Measurements from ENCODE around the gene CYP2W1.
"Not testable (repeated sequence)": the region's sequence is repeated elsewhere in the genome, so short reads cannot be mapped to it uniquely, and the experiment has no call there.

Gene CYP2W1

DNA sequence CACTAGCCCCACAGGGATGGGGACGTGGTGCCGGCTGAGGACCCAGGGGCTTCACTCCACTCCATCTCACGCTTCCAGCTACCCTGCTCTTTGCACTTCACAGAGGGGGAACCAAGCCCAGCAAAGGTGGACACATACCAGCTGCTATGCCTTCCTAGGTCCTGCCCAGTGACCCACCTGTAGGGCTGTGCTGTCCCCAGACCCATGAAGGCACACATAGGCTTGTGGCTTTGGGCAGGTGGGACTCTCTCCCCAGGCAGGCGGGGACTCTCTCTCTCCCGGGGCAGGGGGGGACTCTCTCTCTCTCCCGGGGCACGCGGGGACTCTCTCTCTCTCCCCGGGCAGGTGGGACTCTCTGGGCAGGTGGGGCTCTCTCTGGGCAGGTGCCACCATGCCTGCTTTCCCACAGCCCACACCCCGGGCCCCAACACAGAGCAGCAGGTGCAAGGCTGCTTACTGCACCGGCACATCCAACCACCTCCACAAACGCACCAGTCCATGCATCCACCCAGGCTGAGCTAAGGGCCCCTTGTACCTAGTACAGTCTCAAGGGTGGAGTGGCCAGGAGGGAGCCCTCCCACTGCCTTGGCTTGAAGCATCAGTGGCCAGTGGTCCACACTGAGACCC lies 47.6 kb downstream of the CYP2W1 start:
- no peak for DNase-seq

DNA sequence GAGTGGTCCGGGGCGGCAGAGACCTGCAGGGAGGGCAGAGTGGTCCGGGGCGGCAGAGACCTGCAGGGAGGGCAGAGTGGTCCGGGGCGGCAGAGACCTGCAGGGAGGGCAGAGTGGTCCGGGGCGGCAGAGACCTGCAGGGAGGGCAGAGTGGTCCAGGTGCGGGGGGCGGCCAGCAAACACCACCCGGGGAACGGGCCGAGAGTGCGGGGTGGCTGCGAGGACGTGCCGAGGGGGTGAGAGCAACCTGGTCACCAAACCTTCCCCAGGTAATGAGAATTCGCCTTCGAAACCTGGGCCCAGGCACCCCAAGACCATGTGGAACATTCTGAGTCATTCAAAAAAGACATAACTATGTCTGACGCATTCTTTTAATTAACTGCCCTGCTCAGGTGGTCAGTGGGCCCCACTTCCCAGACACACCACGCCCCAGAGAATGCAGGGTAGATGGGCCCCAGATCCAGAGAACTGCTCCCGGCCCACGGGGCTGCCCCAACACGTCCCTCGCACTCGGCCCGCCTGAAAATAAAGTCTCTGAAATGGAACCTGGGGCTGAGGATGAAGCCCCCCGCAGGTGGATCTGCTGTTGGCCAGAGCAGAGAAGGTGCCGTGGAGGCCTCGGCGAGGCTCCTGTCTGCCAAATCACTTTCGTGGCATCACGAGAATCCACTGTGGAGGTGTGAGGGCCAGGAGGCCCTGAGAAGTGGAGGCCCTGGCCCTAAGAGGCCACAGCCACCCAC lies 48.9 kb downstream of the CYP2W1 start:
- DNase-seq: no peak

DNA sequence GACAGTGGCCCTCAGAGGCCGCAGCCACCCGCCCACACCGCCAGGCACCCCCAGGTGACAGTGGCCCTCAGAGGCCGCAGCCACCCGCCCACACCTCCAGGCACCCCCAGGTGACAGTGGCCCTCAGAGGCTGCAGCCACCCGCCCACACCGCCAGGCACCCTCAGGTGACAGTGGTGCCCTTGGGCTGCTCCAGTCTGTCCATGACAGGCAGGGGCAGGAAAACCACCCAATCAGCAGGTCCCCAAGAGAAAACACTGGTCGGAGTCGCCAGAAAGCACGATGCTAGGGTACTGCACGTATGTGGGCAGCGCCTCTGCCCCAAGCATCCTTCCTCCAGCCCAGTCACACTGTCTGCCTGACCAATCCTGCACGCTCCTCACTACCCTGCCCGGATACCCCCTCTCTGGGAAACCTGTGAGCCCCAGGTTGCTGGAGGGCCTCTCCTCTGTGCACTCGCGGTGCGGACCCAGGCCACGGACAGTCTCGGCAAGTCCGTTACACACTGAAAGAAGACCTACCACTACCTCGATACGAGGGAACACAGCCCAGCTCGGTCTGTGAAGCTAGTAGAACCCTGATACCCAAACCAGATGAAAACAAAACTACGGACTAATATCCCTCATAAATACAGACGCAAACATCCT lies 49.7 kb downstream of the CYP2W1 start:
- DNase-seq: no peak

DNA sequence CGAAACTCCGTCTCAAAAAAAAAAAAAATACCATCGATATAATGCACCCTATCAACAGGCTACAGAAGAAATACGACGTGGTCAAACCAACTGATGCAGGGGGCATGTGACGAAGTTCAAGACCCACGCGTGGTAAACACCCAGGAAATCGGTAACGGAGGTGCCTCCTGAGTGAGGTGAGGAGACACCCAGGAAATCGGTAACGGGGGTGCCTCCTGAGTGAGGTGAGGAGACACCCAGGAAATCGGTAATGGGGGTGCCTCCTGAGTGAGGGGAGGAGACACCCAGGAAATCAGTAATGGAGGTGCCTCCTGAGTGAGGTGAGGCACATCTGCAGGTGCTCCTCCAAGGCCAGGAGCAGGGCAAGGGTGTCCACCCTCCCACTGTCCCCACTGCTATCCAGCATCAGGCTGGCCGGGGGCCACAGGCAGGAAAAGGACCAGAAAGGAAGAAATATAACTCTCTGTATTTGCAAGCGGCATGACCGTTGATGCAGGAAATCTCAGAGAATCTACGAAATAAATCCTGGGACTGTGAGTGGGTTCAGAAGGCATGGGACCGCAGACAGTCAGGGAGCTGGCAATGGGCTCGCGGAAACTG lies 50.7 kb downstream of the CYP2W1 start:
- no peak for DNase-seq

DNA sequence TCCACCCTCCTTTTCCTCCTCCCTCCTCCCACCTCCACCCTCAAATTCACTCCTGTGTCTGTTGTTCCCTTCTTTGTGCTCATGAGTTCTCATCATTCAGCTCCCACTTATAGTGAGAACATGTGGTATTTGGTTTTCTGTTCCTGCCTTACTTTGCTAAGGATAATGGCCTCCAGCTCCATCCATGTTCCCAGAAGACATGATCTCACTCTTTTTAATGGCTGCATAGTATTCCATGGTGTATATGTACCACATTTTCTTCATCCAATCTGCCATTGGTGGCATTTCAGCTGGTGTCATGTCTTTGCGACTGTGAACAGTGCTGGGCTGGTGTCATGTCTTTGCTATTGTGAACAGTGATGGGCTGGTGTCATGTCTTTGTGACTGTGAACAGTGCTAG lies 51.8 kb downstream of the CYP2W1 start:
- not testable (repeated sequence) for DNase-seq

DNA sequence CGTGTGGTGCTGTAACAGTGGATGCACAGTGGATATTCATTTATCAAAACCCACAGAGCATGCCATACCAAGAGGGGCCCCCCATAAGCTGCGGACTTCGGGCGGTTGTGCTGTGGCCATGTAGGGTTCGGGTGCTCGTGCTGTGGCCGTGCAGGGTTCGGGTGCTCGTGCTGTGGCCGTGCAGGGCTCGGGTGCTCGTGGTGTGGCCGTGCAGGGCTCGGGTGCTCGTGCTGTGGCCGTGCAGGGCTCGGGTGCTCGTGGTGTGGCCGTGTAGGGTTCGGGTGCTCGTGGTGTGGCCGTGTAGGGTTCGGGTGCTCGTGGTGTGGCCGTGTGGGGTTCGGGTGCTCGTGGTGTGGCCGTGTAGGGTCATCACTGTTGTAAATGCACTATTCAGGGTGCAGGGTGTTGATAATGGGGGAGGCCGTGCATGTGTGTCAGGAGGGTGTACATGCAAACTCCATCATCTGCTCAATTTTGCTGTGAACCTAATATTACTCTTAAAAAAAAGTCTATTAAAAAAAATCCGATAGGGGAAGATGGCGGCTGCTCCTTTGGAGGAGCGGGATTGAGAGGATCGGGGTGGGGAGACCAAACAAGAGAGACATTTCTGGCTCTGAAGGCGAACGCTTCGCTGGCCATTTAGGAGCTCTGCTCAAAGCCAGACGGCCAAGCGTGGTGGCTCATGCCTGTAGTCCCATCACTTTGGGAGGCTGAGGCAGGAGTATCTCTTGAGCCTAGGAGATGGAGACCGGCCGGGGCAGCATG lies 53.4 kb downstream of the CYP2W1 start:
- DNase-seq: not testable (repeated sequence)

Measured in retina (tissue), 1 donor.